Measurements from ENCODE around the gene IGF2.

DNA sequence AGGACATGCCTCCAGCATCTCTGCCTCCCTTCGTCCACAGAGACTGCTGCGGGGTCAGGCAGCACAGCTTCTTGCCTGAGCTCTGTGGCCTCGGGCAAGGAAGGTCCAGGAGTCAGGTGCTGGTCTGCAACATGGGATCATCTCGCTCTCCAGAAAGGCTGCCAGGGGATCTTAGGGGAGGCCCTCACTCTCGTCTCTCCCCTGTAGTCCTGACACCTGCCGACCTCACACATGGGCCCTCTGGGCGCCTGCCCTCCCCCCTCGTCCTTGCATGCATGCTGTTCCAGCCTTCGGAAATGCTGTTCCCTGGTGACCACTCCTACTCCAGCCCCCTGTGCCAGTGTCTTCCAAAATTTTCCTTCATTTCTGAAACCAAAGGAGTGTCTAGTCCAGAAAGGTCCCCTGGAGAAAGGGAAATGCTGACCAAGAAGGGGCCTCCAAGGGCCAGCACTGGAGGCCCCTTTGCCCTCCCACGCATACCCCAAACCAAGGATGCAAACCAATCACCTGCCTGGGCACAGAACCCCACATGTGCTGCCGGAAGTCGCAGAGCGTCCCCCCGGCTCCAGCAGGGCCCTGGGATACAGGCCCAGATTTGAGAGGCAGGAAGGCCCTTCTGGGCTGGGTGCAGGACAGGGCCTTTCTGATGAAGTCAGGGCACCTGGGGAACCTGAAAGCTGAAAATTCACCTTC lies 41.0 kb downstream of the IGF2 start:
- no peak for TF ChIP-seq CTCF (IDR thresholded peaks at IDR 0.05)
- no peak for TF ChIP-seq POLR2A (IDR thresholded peaks at IDR 0.05)
- TF ChIP-seq POLR2AphosphoS5 (IDR thresholded peaks at IDR 0.05) = no peak
- no peak for TF ChIP-seq EP300 (IDR thresholded peaks at IDR 0.05)
